Measurements from ENCODE around the gene ATP8B2. TPM values are rescaled to one million over a fixed set of nuclear protein-coding genes. Genes with fewer than 3 reads are reported as not detected.

ATP8B2 gene
- polyA plus RNA-seq, 1 donor (not counting 4 experiments of a cell fraction or from before 2014, with no cell fraction given), result 12.5 TPM

- no peaks in the 10 kb centered on the region for H4K20me1 ChIP-seq (ENCODE audit: control insufficient read depth, extremely low read depth, insufficient read depth, low read length)
- H3K4me3 ChIP-seq (ENCODE audit: control insufficient read depth in 2 of 3, extremely low read depth in 1 of 3, insufficient read depth in 2 of 3, low read depth in 1 of 3, low read length in 3 of 3), result no peak overlapping the region
- no peaks in the 10 kb centered on the region for H3K9me1 ChIP-seq (ENCODE audit: control insufficient read depth, extremely low read depth, insufficient read depth, low read length)
- no peak overlapping the region for H3K4me2 ChIP-seq (ENCODE audit: control insufficient read depth, extremely low read depth, insufficient read depth, low read depth, low read length)
- H2AFZ ChIP-seq (ENCODE audit: control insufficient read depth, low read length), result no peak overlapping the region
- FAIRE-seq (no peak), DNase-seq (ENCODE audit: low read depth, low spot score) (no peak)
- H3K9ac ChIP-seq (ENCODE audit: control insufficient read depth, extremely low read depth, insufficient read depth, low read length), result no peak overlapping the region
- H3K79me2 ChIP-seq (ENCODE audit: control insufficient read depth, insufficient read depth, low read length), result no peaks in the 10 kb centered on the region
- no peaks in the 10 kb centered on the region for H3K4me1 ChIP-seq (ENCODE audit: control insufficient read depth, extremely low read depth, insufficient read depth, low read length)
- TF ChIP-seq EZH2 (IDR thresholded peaks at IDR 0.05; ENCODE audit: low read length), result no peak
- TF ChIP-seq CTCF (optimal IDR thresholded peaks at IDR 0.05 in 1 of 3, IDR thresholded peaks at IDR 0.05 in 1 of 3, conservative IDR thresholded peaks at IDR 0.05 in 1 of 3; ENCODE audit: extremely low read depth in 1 of 3, insufficient read depth in 2 of 3, low read length in 3 of 3), result peak; percentile 73 to 83 (median 82)
- dilution Hi-C loops (cut with MboI; ENCODE audit: extremely low pct_ligation_motif_present, low sequenced_read_pairs), result no loop called here
- no peak overlapping the region for H3K27ac ChIP-seq (ENCODE audit: control insufficient read depth, insufficient read depth, low read length)
- H3K27me3 ChIP-seq (ENCODE audit: control insufficient read depth, extremely low read depth, insufficient read depth, low read length), result no peaks in the 10 kb centered on the region
- peaks cover 16 to 28% of the 10 kb centered on the region in 2 experiments for H3K36me3 ChIP-seq (ENCODE audit: control insufficient read depth in 2 of 2, extremely low read depth in 1 of 2, insufficient read depth in 2 of 2, low read length in 2 of 2)
- no peaks in the 10 kb centered on the region for H3K9me3 ChIP-seq (ENCODE audit: control insufficient read depth, low read depth, low read length)
These were observed 19.9 kb downstream of the ATP8B2 start for GRCh38 chr1:154344977-154345837.

GRCh38 chr1:154346276-154346917 lies 21.1 kb downstream of the ATP8B2 start:
- Histone ChIP-seq H4K20me1 (ENCODE audit: control insufficient read depth, extremely low read depth, insufficient read depth, low read length) (no peaks in the 10 kb centered on the region), H3K4me2 (ENCODE audit: control insufficient read depth, extremely low read depth, insufficient read depth, low read depth, low read length) (no peak overlapping the region), H3K36me3 (ENCODE audit: control insufficient read depth in 2 of 2, extremely low read depth in 1 of 2, insufficient read depth in 2 of 2, low read length in 2 of 2) (peaks cover 14 to 25% of the 10 kb centered on the region in 2 experiments), H2AFZ (ENCODE audit: control insufficient read depth, low read length) (no peak overlapping the region), H3K4me3 (ENCODE audit: control insufficient read depth in 2 of 3, extremely low read depth in 1 of 3, insufficient read depth in 2 of 3, low read depth in 1 of 3, low read length in 3 of 3) (no peak overlapping the region), H3K27me3 (ENCODE audit: control insufficient read depth, extremely low read depth, insufficient read depth, low read length) (no peaks in the 10 kb centered on the region), H3K9ac (ENCODE audit: control insufficient read depth, extremely low read depth, insufficient read depth, low read length) (no peak overlapping the region), H3K9me3 (ENCODE audit: control insufficient read depth, low read depth, low read length) (no peaks in the 10 kb centered on the region), H3K4me1 (ENCODE audit: control insufficient read depth, extremely low read depth, insufficient read depth, low read length) (no peaks in the 10 kb centered on the region), H3K79me2 (ENCODE audit: control insufficient read depth, insufficient read depth, low read length) (no peaks in the 10 kb centered on the region), H3K9me1 (ENCODE audit: control insufficient read depth, extremely low read depth, insufficient read depth, low read length) (no peaks in the 10 kb centered on the region), H3K27ac (ENCODE audit: control insufficient read depth, insufficient read depth, low read length) (no peak overlapping the region)
- no peak for DNase-seq (ENCODE audit: low read depth, low spot score)
- TF ChIP-seq EZH2 (IDR thresholded peaks at IDR 0.05; ENCODE audit: low read length) (no peak), CTCF (optimal IDR thresholded peaks at IDR 0.05 in 1 of 3, IDR thresholded peaks at IDR 0.05 in 1 of 3, conservative IDR thresholded peaks at IDR 0.05 in 1 of 3; ENCODE audit: extremely low read depth in 1 of 3, insufficient read depth in 2 of 3, low read length in 3 of 3) (no peak)
- no peak for FAIRE-seq
- dilution Hi-C loops (cut with MboI; ENCODE audit: extremely low pct_ligation_motif_present, low sequenced_read_pairs), result no loop called here
